Measurements from ENCODE around the gene TCEA2. TPM values are rescaled to one million over a fixed set of nuclear protein-coding genes. Genes with fewer than 3 reads are reported as not detected.

The TCEA2 gene
- total RNA-seq, 1 experiment from 2014 or later = 38.5 TPM

GRCh38 chr20:64099880-64100565 lies 37.0 kb downstream of the TCEA2 start:
- ATAC-seq (no peak), DNase-seq (ENCODE audit: low read depth, low spot score) (no peak)
- POLR2A ChIA-PET = no interaction called here
- H3K4me1 ChIP-seq (ENCODE audit: control insufficient read depth, insufficient read depth, low read length) = no peaks in the 10 kb centered on the region
- no peaks in the 10 kb centered on the region for H3K36me3 ChIP-seq (ENCODE audit: control insufficient read depth, insufficient read depth, low read length)
- intact Hi-C loops (cut with micrococcal nuclease; ENCODE audit: unreplicated experiment) = no loop called here
- no peak overlapping the region for H3K4me3 ChIP-seq (ENCODE audit: low read depth in 2 of 2, low read length in 2 of 2)
- no TSS peak for BruUV-seq (replicated peaks)
- no peak for TF ChIP-seq SIN3A (IDR thresholded peaks at IDR 0.05; ENCODE audit: borderline replicate concordance, insufficient read depth, low read depth, low read length)
- TF ChIP-seq, protein P1, sequence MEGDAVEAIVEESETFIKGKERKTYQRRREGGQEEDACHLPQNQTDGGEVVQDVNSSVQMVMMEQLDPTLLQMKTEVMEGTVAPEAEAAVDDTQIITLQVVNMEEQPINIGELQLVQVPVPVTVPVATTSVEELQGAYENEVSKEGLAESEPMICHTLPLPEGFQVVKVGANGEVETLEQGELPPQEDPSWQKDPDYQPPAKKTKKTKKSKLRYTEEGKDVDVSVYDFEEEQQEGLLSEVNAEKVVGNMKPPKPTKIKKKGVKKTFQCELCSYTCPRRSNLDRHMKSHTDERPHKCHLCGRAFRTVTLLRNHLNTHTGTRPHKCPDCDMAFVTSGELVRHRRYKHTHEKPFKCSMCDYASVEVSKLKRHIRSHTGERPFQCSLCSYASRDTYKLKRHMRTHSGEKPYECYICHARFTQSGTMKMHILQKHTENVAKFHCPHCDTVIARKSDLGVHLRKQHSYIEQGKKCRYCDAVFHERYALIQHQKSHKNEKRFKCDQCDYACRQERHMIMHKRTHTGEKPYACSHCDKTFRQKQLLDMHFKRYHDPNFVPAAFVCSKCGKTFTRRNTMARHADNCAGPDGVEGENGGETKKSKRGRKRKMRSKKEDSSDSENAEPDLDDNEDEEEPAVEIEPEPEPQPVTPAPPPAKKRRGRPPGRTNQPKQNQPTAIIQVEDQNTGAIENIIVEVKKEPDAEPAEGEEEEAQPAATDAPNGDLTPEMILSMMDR (IDR thresholded peaks at IDR 0.05) = no peak
- no peak for TF ChIP-seq POLR2AphosphoS5 (IDR thresholded peaks at IDR 0.05; ENCODE audit: low read depth, low read length)
- TF ChIP-seq TCF7L2 (IDR thresholded peaks at IDR 0.05; ENCODE audit: low read depth, low read length) = no peak
- no peak for TF ChIP-seq REST (IDR thresholded peaks at IDR 0.05; ENCODE audit: insufficient read depth in 1 of 2, low read depth in 2 of 2, low read length in 1 of 2)
- no peaks in the 10 kb centered on the region for H3K27me3 ChIP-seq (ENCODE audit: control insufficient read depth, insufficient read depth, low read length)
- CTCF ChIA-PET = interaction anchor here (0.6 kb wide), 1 partner anchor 20 kb away, joined by 5 read pairs; no protein-coding TSS in a partner anchor
- no peak overlapping the region for H3K27ac ChIP-seq (ENCODE audit: low read length)
- in situ Hi-C loops (cut with HindIII; ENCODE audit: low pct_unique_long_range_greater_than_20kb, low sequenced_read_pairs) = no loop called here
- H3K9me3 ChIP-seq (ENCODE audit: control insufficient read depth, insufficient read depth, low read depth, low read length) = no peaks in the 10 kb centered on the region

DNA sequence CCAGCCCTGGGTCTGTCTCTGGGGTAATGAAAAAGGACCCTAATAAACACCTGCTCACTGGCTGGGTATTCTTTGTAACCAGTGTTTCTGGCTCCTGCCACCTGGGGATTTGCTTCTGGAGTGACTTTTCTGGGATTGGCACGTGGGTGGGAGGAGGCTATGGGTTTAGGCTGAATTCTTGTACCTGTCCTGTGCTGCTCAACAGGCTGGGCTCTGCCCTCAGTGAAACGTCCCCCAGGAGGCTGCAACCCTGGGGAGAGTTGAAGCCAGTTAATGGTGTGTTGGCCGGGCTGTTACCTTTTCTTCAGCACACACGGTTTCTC lies 37.5 kb downstream of the TCEA2 start:
- TF ChIP-seq SIN3A (IDR thresholded peaks at IDR 0.05; ENCODE audit: borderline replicate concordance, insufficient read depth, low read depth, low read length) = no peak
- TF ChIP-seq POLR2AphosphoS5 (IDR thresholded peaks at IDR 0.05; ENCODE audit: low read depth, low read length) = no peak
- TF ChIP-seq, protein P1 (IDR thresholded peaks at IDR 0.05) = no peak
- TF ChIP-seq REST (IDR thresholded peaks at IDR 0.05; ENCODE audit: insufficient read depth in 1 of 2, low read depth in 2 of 2, low read length in 1 of 2) = no peak
- no peak for TF ChIP-seq TCF7L2 (IDR thresholded peaks at IDR 0.05; ENCODE audit: low read depth, low read length)
- no peaks in the 10 kb centered on the region for H3K27me3 ChIP-seq (ENCODE audit: control insufficient read depth, insufficient read depth, low read length)
- no peak overlapping the region for H3K4me3 ChIP-seq (ENCODE audit: low read depth in 2 of 2, low read length in 2 of 2)
- no peaks in the 10 kb centered on the region for H3K9me3 ChIP-seq (ENCODE audit: control insufficient read depth, insufficient read depth, low read depth, low read length)
- no peaks in the 10 kb centered on the region for H3K36me3 ChIP-seq (ENCODE audit: control insufficient read depth, insufficient read depth, low read length)
- intact Hi-C loops (cut with micrococcal nuclease; ENCODE audit: unreplicated experiment) (no loop called here), in situ Hi-C loops (cut with HindIII; ENCODE audit: low pct_unique_long_range_greater_than_20kb, low sequenced_read_pairs) (no loop called here)
- no peaks in the 10 kb centered on the region for H3K4me1 ChIP-seq (ENCODE audit: control insufficient read depth, insufficient read depth, low read length)
- ATAC-seq = no peak
- ChIA-PET CTCF (interaction anchor here (0.6 kb wide), 1 partner anchor 19 kb away, joined by 5 read pairs; no protein-coding TSS in a partner anchor), POLR2A (no interaction called here)
- H3K27ac ChIP-seq (ENCODE audit: low read length) = no peak overlapping the region
- no peak for DNase-seq (ENCODE audit: low read depth, low spot score)
- BruUV-seq (replicated peaks) = no TSS peak

Data from Panc1 (cell line).